HG03469 (cell line): Measurements from ENCODE around the gene EIF4EBP3.
A peak's percentile ranks its signal among the peaks of the same experiment; 100 is the strongest.

Experiments
- ATAC-seq: cut with Tn5 transposase; IDR thresholded peaks from one replicate; pipeline ENCODE4 v1.9.1; 2021; ENCODE audit warnings: mild to moderate bottlenecking, moderate library complexity, moderate number of reproducible peaks; ENCODE audit not compliant: unreplicated experiment

EIF4EBP3 gene

DNA sequence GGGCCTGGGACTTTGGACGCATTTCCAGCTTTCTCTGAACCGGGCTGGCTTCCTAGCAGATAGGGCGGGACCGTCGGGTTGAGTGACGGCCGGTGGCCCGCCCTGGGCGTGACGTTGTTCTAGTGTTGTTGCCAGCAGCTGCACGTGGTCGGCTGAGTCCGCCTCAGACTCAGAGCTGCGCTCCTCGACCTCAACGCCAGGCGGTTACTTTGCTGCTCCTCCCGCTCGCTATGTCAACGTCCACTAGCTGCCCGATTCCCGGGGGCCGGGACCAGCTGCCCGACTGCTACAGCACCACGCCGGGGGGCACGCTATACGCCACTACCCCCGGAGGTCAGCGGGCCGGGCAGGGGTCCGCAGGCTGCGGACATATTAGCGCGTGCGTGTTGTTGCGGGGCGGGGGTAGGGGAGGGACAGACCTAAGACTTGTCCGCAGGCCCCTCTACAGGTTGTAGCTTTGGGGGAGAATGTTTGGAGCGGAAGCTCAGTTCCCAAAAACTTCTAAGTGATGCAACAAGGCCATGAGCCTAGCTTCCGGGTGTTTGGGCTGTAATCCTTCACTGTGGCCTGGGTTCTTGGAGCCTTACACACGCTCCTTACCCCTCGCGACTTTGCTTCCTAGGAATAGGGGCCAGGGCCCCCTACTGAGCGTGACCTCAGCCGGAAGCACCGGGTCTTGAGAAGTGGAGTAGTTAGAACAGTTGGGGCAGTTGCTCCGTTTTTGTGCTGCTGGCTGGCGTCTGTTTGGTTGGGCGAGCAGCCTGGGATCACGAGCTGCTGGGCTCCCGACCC lies at the start of gene EIF4EBP3:
TSS of gene EIF4EBP3 (plus strand) at position 155 of the 792 bp plus-strand sequence. CDS start at position 231, 76 bp downstream.
- ATAC-seq: peak; percentile 96

DNA sequence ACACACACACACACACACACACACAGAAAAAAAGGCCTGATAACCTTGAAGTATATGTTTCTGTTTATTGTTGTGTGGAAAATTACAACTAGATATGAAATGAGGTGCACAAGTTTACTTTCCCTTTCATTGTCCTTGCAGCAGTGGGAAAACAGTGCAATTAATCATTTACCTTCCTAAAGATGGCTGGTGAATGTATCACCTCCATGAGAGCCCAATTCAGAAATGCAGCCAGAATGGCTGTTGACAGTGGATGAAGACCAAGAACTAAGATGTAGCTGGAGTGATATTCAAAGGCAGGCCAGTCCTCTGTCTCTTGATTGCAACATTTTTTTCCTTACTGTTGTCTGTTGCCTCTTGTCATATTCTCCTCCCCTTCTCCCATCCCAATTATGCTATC lies 49.6 kb upstream of the EIF4EBP3 start:
- no peak for ATAC-seq

GRCh38 chr5:140498591-140498990 lies 48.9 kb upstream of the EIF4EBP3 start:
- no peak for ATAC-seq

GRCh38 chr5:140502834-140503233 lies 44.6 kb upstream of the EIF4EBP3 start:
- ATAC-seq: no peak

GRCh38 chr5:140509898-140510297 lies 37.6 kb upstream of the EIF4EBP3 start:
- ATAC-seq: no peak

DNA sequence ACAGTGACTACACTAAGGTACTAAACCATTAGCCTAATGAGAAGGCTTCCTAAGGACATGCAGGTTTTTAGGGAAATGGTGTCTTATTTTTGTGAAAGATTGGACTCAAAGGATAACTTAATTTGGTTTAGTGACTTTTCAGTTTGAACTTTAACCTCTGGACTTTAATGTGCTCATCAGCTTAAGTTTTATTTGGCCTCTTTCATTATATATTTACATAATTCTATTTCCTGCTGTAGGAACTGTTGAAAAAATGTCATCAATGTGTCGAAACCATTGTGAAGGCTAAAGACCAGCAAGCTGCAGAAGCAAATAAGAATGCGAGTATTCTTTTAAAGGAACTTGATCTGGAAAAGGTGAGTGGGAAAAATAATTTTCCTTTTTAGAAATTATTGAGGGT lies 34.3 kb upstream of the EIF4EBP3 start:
- no peak for ATAC-seq

GRCh38 chr5:140524003-140524402 lies 23.5 kb upstream of the EIF4EBP3 start:
- no peak for ATAC-seq

DNA sequence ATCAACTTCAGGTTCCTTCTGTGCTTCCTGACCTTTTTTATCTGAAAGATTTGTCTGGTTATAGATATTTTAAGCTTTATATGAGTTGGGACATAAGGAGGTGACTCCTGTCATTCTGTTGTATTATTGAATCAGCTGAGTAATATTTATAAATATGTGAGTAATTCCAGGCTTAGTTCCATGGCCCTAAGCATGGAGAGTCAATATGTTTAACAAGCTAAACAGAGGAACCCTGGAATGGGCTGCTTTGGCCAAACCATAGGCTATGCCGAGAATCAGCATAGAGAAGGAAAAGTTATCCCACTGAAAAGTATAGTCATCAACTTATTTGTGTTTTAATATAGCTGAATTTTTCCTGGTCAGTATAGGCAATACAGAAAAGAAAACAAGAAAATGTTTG lies 7.2 kb upstream of the EIF4EBP3 start:
- no peak for ATAC-seq

GRCh38 chr5:140542972-140543371 lies 4.5 kb upstream of the EIF4EBP3 start:
- ATAC-seq: no peak

GRCh38 chr5:140544986-140545385 lies 2.5 kb upstream of the EIF4EBP3 start:
- ATAC-seq: no peak

DNA sequence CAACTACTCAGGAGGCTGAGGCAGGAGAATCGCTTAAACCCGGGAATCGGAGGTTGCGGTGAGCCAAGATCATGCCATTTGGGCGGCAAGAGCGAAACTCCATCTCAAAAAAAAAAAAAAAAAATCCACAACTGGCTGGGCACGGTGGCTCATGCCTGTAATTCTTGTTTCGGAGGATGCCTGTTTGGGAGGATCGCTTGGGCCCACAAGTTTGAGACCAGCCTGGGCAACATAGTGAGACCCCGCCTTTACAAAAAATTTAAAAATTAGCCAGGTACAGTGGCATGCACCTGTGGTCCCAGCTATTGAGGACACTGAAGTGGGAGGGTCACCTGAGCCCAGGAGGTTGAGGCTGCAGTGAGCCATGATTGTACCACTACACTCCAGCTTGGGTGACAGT lies 1.9 kb upstream of the EIF4EBP3 start:
- ATAC-seq: no peak

DNA sequence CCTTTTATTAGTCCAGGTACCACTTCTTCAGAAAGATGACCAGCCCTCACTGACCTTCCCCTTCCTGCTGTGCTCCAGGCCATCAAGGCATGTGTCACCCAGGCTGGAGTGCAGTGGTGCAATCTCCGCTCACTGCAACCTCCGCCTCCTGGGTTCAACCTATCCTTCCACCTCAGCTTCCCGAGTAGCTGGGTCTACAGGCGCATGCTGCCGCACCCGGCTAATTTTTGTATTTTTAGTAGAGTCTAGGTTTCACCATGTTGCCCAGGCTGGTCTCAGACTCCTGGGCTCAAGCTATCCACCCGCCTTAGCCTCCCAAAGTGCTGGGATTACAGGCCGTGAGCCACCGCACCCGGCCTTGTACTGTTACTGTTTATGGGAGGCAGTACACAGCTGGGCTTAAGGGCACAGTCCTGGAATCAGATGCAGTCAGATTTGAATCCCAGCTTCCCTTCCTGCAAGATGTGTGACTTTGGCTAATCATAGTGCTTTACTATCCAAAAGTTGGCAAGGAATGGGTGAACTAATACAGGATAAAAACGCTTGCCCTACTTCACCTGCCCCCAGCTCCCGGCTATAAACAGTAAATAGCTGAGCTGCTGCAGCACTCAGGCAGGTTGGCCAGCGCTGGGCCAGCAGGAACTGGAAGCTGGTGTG lies 483 bp upstream of the EIF4EBP3 start:
- no peak for ATAC-seq

GRCh38 chr5:140548300-140548688 lies 832 bp downstream of the EIF4EBP3 start:
- ATAC-seq: no peak

DNA sequence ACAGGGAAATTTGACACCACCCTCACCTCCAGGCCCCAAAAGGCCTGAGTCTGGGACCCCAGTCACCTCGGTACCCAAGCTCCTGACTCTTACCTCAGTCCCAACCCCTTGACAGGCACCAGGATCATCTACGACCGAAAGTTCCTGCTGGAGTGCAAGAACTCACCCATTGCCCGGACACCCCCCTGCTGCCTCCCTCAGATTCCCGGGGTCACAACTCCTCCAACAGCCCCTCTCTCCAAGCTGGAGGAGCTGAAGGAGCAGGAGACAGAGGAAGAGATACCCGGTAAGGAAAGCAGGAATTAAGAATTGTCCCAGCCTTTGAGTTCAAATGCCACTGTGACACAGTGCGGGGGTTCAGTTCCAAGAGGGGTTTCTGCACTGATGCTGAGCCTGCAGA lies 1.3 kb downstream of the EIF4EBP3 start:
- ATAC-seq: no peak

DNA sequence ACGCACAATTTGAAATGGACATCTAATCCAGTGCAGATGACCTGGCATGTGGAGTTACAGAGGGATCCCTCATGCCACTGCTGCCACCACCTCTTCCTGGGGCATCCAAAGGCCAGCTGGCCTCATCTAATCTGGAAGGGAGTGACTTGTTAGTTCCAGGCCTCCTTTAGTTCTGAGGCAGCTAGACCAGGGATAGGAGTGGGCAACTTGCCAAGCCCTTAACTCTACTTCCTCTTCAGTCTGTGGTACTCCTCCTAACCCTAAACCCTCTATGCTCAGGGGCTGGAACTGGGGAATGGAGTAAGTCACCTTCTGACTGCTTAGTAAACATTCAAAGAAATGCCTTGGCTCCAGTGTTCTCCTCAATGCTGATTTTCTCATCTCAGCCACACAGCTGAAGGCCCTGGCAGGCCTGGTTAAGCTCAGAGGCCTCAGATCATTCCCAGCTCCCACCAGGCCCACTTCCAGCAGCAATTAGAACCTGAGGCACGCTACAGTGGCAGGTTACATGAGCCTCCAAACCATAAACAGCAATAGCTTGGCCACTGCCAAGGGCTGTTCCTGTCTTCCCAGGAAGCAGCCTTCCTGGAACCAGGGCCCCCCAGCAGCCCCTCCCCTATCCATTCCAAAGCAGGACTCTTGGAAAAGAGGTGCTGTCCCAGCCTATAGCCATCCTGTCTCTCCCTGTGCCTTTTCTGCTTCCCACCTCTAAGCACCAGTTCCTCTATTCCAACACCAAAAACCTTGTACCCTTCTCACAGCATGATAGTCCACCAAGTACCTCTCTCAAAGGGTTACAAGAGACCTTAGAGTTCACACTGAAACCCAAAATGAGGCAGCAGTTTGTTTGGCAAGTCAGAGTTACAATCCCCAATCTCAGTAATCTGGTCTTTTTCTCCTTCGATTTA lies 2.0 kb downstream of the EIF4EBP3 start:
- no peak for ATAC-seq

DNA sequence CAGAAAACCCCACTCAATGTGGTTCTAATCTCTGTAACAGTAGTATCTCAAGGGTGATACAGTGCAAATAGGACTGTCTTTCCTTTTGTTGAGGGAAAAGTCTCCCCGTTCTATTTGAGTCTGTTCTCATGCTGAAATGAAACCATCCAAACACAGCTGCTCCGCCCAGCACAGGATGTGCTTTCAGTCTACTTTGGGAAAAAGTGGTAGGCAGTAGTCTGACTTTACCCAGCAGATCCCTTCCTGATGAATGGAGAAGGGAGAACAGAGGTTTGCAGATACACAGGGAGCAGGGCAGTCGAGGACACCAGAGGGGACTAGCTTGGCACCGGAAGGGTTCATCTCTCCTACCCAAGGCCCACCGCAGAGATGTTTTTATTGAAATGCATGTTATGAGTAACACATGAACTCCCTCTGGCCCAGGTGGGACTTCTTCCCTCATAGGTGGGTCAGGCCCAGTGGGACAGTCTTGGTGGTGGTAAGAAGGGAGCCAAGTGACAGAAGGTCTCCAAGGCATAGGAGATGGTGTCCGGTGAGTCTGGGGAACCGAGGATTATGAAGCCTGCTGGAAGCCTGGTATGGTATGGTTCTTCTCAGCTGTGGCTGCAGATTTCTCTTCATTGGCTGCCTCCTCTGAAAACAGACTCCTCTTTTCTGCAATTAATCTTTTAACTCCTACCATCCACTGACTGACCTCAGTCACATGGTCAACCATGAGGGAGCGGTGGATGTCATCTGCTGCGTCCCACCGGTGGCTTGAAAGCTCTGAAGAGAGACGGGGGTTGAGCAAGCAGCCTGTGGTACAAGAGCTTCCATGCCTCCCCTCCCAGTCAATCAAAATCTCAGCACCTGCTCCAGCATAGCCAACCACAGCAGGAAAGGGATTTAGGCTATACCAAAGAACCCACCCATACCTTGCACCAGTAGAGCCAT lies 3.0 kb downstream of the EIF4EBP3 start:
- no peak for ATAC-seq

- no peak for ATAC-seq
These were observed 4.4 kb downstream of the EIF4EBP3 start for GRCh38 chr5:140551872-140552271.

GRCh38 chr5:140553657-140554056 lies 6.2 kb downstream of the EIF4EBP3 start:
- no peak for ATAC-seq

GRCh38 chr5:140554454-140554853 lies 7.0 kb downstream of the EIF4EBP3 start:
- ATAC-seq: no peak

- no peak for ATAC-seq
These were observed 8.4 kb downstream of the EIF4EBP3 start for GRCh38 chr5:140555747-140556312.
